IMR-90 (cell line): ENCODE measurements around the gene ARMC8. TPM values are rescaled to one million over a fixed set of nuclear protein-coding genes. Genes with fewer than 3 reads are reported as not detected.

Experiments
- ATAC-seq: fragments of 200-7000 bp; cut with Tn5 transposase; 2 replicates; pipeline ENCODE4 v1.9.1; 2020; ENCODE audit warnings: low read depth, mild to moderate bottlenecking, moderate library complexity
- BruUV-seq: library from RNA; stranded (reverse); fragments of 400-500 nt; replicated peaks from 2 replicates; lab custom pipeline; 2021; lab: Mats Ljungman, UMichigan
- CTCF ChIA-PET: fragments of 300-600 bp; formaldehyde crosslinking; extraction: SDS; loops from one replicate; lab custom pipeline; 2021; ENCODE audit warnings: antibody characterized with exemption; lab: Yijun Ruan, JAX
- POLR2A ChIA-PET: fragments of 300-600 bp; sonication (Branson Sonifier 250); formaldehyde crosslinking; loops from one replicate; lab custom pipeline; 2022; ENCODE audit warnings: antibody characterized with exemption; ENCODE audit not compliant: unreplicated experiment; lab: Charles Lee
- DNase-seq: peaks from one replicate; pipeline ENCODE4 v3.0.0; 2013
- H2AFZ ChIP-seq: replicated peaks from 2 replicates; pipeline ENCODE3; 2013; ENCODE audit warnings: low read length, mild to moderate bottlenecking; ENCODE audit not compliant: poor library complexity
- H2AK5ac ChIP-seq: 2 replicates; pipeline ENCODE4 v1.6.1; 2013; ENCODE audit warnings: low read depth, low read length, inconsistent platforms
- H2AK9ac ChIP-seq: replicated peaks from 2 replicates; pipeline ENCODE3; 2013; ENCODE audit warnings: mild to moderate bottlenecking, low read depth, low read length, moderate library complexity; ENCODE audit not compliant: poor library complexity
- H2BK120ac ChIP-seq: 2 replicates; pipeline ENCODE4 v1.6.1; 2013; ENCODE audit warnings: low read depth, low read length, inconsistent platforms
- H2BK15ac ChIP-seq: 3 replicates; pipeline ENCODE4 v1.6.1; 2013; ENCODE audit warnings: low read depth, low read length, inconsistent platforms
- H2BK20ac ChIP-seq: 2 replicates; pipeline ENCODE4 v1.6.1; 2013; ENCODE audit warnings: low read depth, mild to moderate bottlenecking, inconsistent platforms, low read length, moderate library complexity
- H2BK5ac ChIP-seq: 2 replicates; pipeline ENCODE4 v1.6.1; 2013; ENCODE audit warnings: mild to moderate bottlenecking, low read depth, low read length, inconsistent platforms; ENCODE audit not compliant: poor library complexity, severe bottlenecking
- H3K14ac ChIP-seq: replicated peaks from 2 replicates; pipeline ENCODE4 v1.6.1; 2013; ENCODE audit warnings: low read depth, low read length, inconsistent platforms
- H3K18ac ChIP-seq: 2 replicates; pipeline ENCODE4 v1.6.1; 2013; ENCODE audit warnings: low read depth, low read length, control low read depth
- H3K23ac ChIP-seq: 2 replicates; pipeline ENCODE4 v1.6.1; 2013; ENCODE audit warnings: low read depth, low read length, inconsistent platforms
- H3K27ac ChIP-seq: 2 replicates; pipeline ENCODE4 v1.5.1; 2013; ENCODE audit warnings: mild to moderate bottlenecking, control low read depth, low read length; ENCODE audit not compliant: insufficient read depth
- H3K27me3 ChIP-seq: 2 replicates; pipeline ENCODE4 v1.6.1; 2013; ENCODE audit warnings: low read length; ENCODE audit not compliant: control insufficient read depth, insufficient read depth
- H3K36me3 ChIP-seq: 2 replicates; pipeline ENCODE4 v1.6.1; 2013; ENCODE audit warnings: low read length, mixed read lengths; ENCODE audit not compliant: control insufficient read depth, insufficient read depth
- H3K4ac ChIP-seq: 2 replicates; pipeline ENCODE4 v1.6.1; 2013; ENCODE audit warnings: low read depth, low read length, inconsistent platforms
- H3K4me1 ChIP-seq: 2 replicates; pipeline ENCODE4 v1.6.1; 2013; ENCODE audit warnings: low read length, mixed read lengths; ENCODE audit not compliant: control insufficient read depth, insufficient read depth
- H3K4me2 ChIP-seq: 2 replicates; pipeline ENCODE4 v1.6.1; 2013; ENCODE audit warnings: low read depth, mild to moderate bottlenecking, control low read depth, low read length, moderate library complexity
- H3K4me3 ChIP-seq: 2 replicates; pipeline ENCODE4 v1.5.1; 2013; ENCODE audit warnings: low read depth, mild to moderate bottlenecking, control low read depth, low read length, moderate library complexity; ENCODE audit not compliant: insufficient read depth
- H3K56ac ChIP-seq: 2 replicates; pipeline ENCODE4 v1.6.1; 2013; ENCODE audit warnings: low read length, inconsistent platforms; ENCODE audit not compliant: insufficient read depth; ENCODE audit errors: extremely low read depth
- H3K79me1 ChIP-seq, 2 experiments: 2 replicates each; pipeline ENCODE4 v1.6.1; 2013; ENCODE audit warnings: low read length in 2 of 2, inconsistent platforms in 1 of 2, low read depth in 1 of 2
- H3K9ac ChIP-seq: 2 replicates; pipeline ENCODE4 v1.6.1; 2013; ENCODE audit warnings: low read depth, low read length, control low read depth
- H3K9me1 ChIP-seq: 2 replicates; pipeline ENCODE4 v1.6.1; 2013; ENCODE audit warnings: low read length, inconsistent platforms; ENCODE audit not compliant: insufficient read depth
- H3K9me3 ChIP-seq: 2 replicates; pipeline ENCODE4 v1.6.1; 2013; ENCODE audit warnings: low read length; ENCODE audit not compliant: control insufficient read depth, insufficient read depth
- H4K20me1 ChIP-seq: 2 replicates; pipeline ENCODE4 v1.6.1; 2013; ENCODE audit warnings: low read length, inconsistent platforms; ENCODE audit not compliant: insufficient read depth
- H4K5ac ChIP-seq: 2 replicates; pipeline ENCODE4 v1.6.1; 2013; ENCODE audit warnings: mild to moderate bottlenecking, low read depth, low read length, control low read depth
- H4K8ac ChIP-seq, 2 experiments: 2 replicates each; pipeline ENCODE4 v1.6.1; 2013; ENCODE audit warnings: low read depth in 2 of 2, low read length in 2 of 2, control low read depth in 1 of 2, inconsistent platforms in 1 of 2
- H4K91ac ChIP-seq: 2 replicates; pipeline ENCODE4 v1.6.1; 2013; ENCODE audit warnings: low read depth, low read length, inconsistent platforms; ENCODE audit not compliant: insufficient read depth
- BHLHE40 ChIP-seq: fragments of 150-350 bp; IDR thresholded peaks from 2 replicates; pipeline ENCODE4 v1.6.1; 2016; ENCODE audit warnings: mild to moderate bottlenecking, low read depth, low read length
- CEBPB ChIP-seq: IDR thresholded peaks from 2 replicates; pipeline ENCODE4 v1.6.1; 2012; ENCODE audit warnings: low read depth, low read length, improper control_type of control experiment
- FOS ChIP-seq: fragments of 150-350 bp; IDR thresholded peaks from 2 replicates; pipeline ENCODE4 v1.6.1; 2016; ENCODE audit warnings: low read depth, low read length
- MXI1 ChIP-seq: IDR thresholded peaks from 2 replicates; pipeline ENCODE4 v1.6.1; 2012; ENCODE audit warnings: low read depth, mild to moderate bottlenecking, low read length, moderate library complexity, borderline replicate concordance
- POLR2A ChIP-seq: IDR thresholded peaks from 2 replicates; pipeline ENCODE4 v1.6.1; 2012; ENCODE audit warnings: mild to moderate bottlenecking, low read depth, low read length
- RCOR1 ChIP-seq: IDR thresholded peaks from 2 replicates; pipeline ENCODE4 v1.6.1; 2012; ENCODE audit warnings: mild to moderate bottlenecking, low read length, improper control_type of control experiment; ENCODE audit not compliant: insufficient replicate concordance
- WGBS, 2 experiments: methylation state at CpG; one replicate each; pipeline versions ENCODE4 v1.1.5 to v1.1.7; 2013; ENCODE audit warnings: missing lambda C conversion rate in 2 of 2; ENCODE audit not compliant: insufficient read length in 1 of 2; ENCODE audit errors: extremely low coverage in 2 of 2; 5-methylcytosine and 5-hydroxymethylcytosine counted together
- dilution Hi-C: fragments of 300-500 bp; cut with HindIII; formaldehyde crosslinking; loops from one replicate; pipeline ENCODE4 v1.14.3; 2018; ENCODE audit warnings: low sequenced_read_pairs; ENCODE audit not compliant: unreplicated experiment
- in situ Hi-C: fragments of 300-500 bp; cut with MboI; formaldehyde crosslinking; loops from 3 replicates; pipeline ENCODE4 v1.14.3; 2019; ENCODE audit warnings: low sequenced_read_pairs, inconsistent platforms, mixed read lengths
- intact Hi-C: fragments of 100-400 bp; cut with micrococcal nuclease; formaldehyde crosslinking; loops from 2 replicates; pipeline ENCODE4 v1.10.0; 2022
- polyA plus RNA-seq, 3 experiments: library from polyadenylated mRNA; depleted of rRNA; stranded (reverse); fragments of >200 nt; gene quantifications; 2 replicates each; pipeline ENCODE4 v1.2.3, GENCODE V29; 2012; ENCODE audit warnings: low replicate concordance in 1 of 3
- total RNA-seq: library from RNA; depleted of rRNA; stranded (reverse); fragments of >200 nt; gene quantifications from 2 replicates; pipeline ENCODE4 v1.2.3, GENCODE V29; 2012
- TF ChIP-seq, protein P1 (sequence below): fragments of 150-350 bp; IDR thresholded peaks from 2 replicates; pipeline ENCODE4 v1.6.1; 2017; ENCODE audit warnings: mild to moderate bottlenecking, antibody characterized with exemption, low read length, low read depth

Gene ARMC8
- total and polyA plus RNA-seq, 2 of the 4 experiments (the other 2 are of a cell fraction), result 39.1 to 75.1 TPM

DNA sequence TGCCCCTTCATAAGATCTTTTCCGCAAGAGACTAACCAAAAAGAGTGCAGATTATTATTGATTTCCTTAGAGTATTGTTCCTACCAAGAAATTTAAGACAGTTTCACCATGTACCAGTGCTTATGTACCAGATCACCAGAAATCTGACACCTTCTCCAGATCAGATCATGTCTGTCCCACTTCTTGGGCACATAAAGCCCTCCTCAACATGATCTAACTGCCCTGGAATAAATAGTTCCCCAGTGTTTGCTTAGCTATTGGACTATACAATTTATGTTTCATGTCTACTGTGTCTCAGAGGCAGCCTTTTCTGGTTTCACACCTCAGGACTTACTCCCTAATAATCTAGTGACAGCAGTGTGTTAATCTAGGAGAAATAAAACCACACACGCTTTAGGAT is 95.7 kb downstream of the ARMC8 start:
- H3K4me3 ChIP-seq, result no peak overlapping the region
- peaks cover 19% of the 10 kb centered on the region for H3K36me3 ChIP-seq
- no peak overlapping the region for H3K56ac ChIP-seq
- in situ Hi-C loops (no loop called here), dilution Hi-C loops (no loop called here), intact Hi-C loops (no loop called here)
- ChIA-PET POLR2A (no interaction called here), CTCF (interaction anchor here (1.4 kb wide), 1 partner anchor 12 kb away, joined by 4 read pairs; no protein-coding TSS in a partner anchor)
- H4K20me1 ChIP-seq, result no peaks in the 10 kb centered on the region
- no peak overlapping the region for H2BK120ac ChIP-seq
- no peak overlapping the region for H3K23ac ChIP-seq
- no peaks in the 10 kb centered on the region for H3K79me1 ChIP-seq
- H4K8ac ChIP-seq, result no peak overlapping the region
- H3K27me3 ChIP-seq, result no peaks in the 10 kb centered on the region
- no peak overlapping the region for H3K4me2 ChIP-seq
- H3K4me1 ChIP-seq, result no peaks in the 10 kb centered on the region
- H4K91ac ChIP-seq, result no peak overlapping the region
- H3K4ac ChIP-seq, result no peak overlapping the region
- no peak overlapping the region for H4K5ac ChIP-seq
- no peaks in the 10 kb centered on the region for H3K9me3 ChIP-seq
- ATAC-seq, result no peak
- no peak overlapping the region for H3K27ac ChIP-seq
- H2BK5ac ChIP-seq, result no peak overlapping the region
- H2BK20ac ChIP-seq, result no peak overlapping the region
- no peak overlapping the region for H2AK9ac ChIP-seq
- TF ChIP-seq FOS (no peak), CEBPB (no peak), BHLHE40 (no peak), MXI1 (no peak), RCOR1 (no peak), POLR2A (no peak)
- TF ChIP-seq, protein P1, sequence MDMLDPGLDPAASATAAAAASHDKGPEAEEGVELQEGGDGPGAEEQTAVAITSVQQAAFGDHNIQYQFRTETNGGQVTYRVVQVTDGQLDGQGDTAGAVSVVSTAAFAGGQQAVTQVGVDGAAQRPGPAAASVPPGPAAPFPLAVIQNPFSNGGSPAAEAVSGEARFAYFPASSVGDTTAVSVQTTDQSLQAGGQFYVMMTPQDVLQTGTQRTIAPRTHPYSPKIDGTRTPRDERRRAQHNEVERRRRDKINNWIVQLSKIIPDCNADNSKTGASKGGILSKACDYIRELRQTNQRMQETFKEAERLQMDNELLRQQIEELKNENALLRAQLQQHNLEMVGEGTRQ, result no peak
- H3K9ac ChIP-seq, result no peak overlapping the region
- no peak overlapping the region for H2BK15ac ChIP-seq
- no TSS peak for BruUV-seq
- DNase-seq, result no peak
- no peaks in the 10 kb centered on the region; the same call in 1 of the 2 replicates for H3K9me1 ChIP-seq
- H3K14ac ChIP-seq, result no peak overlapping the region
- no peak overlapping the region for H2AK5ac ChIP-seq
- WGBS, 2 experiments, result no CpG with 5 or more reads among the region's 2 CpGs
- H2AFZ ChIP-seq, result no peak overlapping the region
- H3K18ac ChIP-seq, result no peak overlapping the region
